Suprapubic skin (tissue), 4 donors: ENCODE measurements around the gene TMOD1. TPM values are rescaled to one million over a fixed set of nuclear protein-coding genes. Genes with fewer than 3 reads are reported as not detected.

Experiments used
- DNase-seq, 2 donors: peaks; one replicate each; pipeline ENCODE4 v3.0.0-alpha.2; 2019; ENCODE audit warnings: low spot score in 2 of 2
- H3K27ac ChIP-seq: fragments of 200-600 bp; sonication (generic); one replicate; pipeline ENCODE4 v1.5.1; 2019
- H3K27me3 ChIP-seq: fragments of 200-600 bp; sonication (generic); one replicate; pipeline ENCODE4 v1.5.1; 2019
- H3K36me3 ChIP-seq: fragments of 200-600 bp; sonication (generic); one replicate; pipeline ENCODE4 v1.5.1; 2019
- H3K4me1 ChIP-seq: fragments of 200-600 bp; sonication (generic); one replicate; pipeline ENCODE4 v1.5.1; 2019
- H3K4me3 ChIP-seq: fragments of 200-600 bp; sonication (generic); one replicate; pipeline ENCODE4 v1.5.1; 2019; ENCODE audit warnings: mild to moderate bottlenecking
- H3K9me3 ChIP-seq: fragments of 200-600 bp; sonication (generic); one replicate; pipeline ENCODE4 v1.5.1; 2019
- EP300 ChIP-seq: sonication (generic); formaldehyde crosslinking; IDR thresholded peaks from one replicate; pipeline ENCODE4 v1.6.1; 2017; ENCODE audit warnings: antibody characterized with exemption
- POLR2A ChIP-seq, 2 donors: fragments of 450-650 bp; IDR thresholded peaks; one replicate each; pipeline ENCODE4 v1.6.1; 2017; ENCODE audit warnings: antibody characterized with exemption in 2 of 2, mild to moderate bottlenecking in 2 of 2, moderate library complexity in 2 of 2
- POLR2AphosphoS5 ChIP-seq, 3 donors: sonication (generic); formaldehyde crosslinking; IDR thresholded peaks; one replicate each; pipeline ENCODE4 v1.6.1; 2017; ENCODE audit warnings: antibody characterized with exemption in 3 of 3
- WGBS: methylation state at CpG from one replicate; pipeline ENCODE4 v1.1.5; 2018; 5-methylcytosine and 5-hydroxymethylcytosine counted together
- total RNA-seq, 4 donors: library from RNA; depleted of rRNA; stranded (reverse); fragments of >200 nt; gene quantifications; one replicate each; pipeline ENCODE4 v1.1.0, GENCODE V29; 2016
- TF ChIP-seq, protein P1 (sequence below), 2 donors: fragments of 200-600 bp in 1 of 2; fragments of 450-650 bp in 1 of 2; sonication (generic) in 1 of 2; IDR thresholded peaks; one replicate each; pipeline ENCODE4 v1.5.1; 2016 to 2019; ENCODE audit warnings: antibody characterized with exemption in 2 of 2, mild to moderate bottlenecking in 1 of 2, moderate library complexity in 1 of 2

The TMOD1 gene
- total RNA-seq, 4 donors from 2014 or later = 1.9 to 4.4 (median 4.0) TPM

DNA sequence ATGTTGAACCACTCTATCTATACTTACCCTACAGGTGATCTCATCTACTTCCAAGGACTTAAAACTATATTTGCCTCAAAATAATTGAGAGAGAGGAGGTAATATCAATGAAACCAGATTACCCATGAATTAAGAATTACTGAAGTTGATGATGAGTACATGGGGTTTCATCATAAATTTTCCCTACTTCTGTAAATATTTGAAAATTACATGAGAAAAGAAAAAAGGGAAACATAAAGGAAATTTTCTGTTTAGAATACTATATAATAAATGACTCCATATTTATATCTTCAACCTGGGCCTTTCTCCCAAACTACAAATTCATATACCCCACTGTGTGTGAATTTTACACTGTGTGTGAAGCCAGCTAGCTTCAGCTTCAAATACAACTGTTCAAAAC, 129.1 kb downstream of the TMOD1 start:
- H3K36me3 ChIP-seq = peaks cover 2% of the 10 kb centered on the region
- no peaks in the 10 kb centered on the region for H3K27me3 ChIP-seq
- H3K4me1 ChIP-seq = peaks cover 26% of the 10 kb centered on the region
- no peaks in the 10 kb centered on the region for H3K9me3 ChIP-seq
- H3K27ac ChIP-seq = no peak overlapping the region
- H3K4me3 ChIP-seq = no peak overlapping the region
- no peak for DNase-seq
- no peak for TF ChIP-seq EP300
- no peak for TF ChIP-seq POLR2AphosphoS5 (IDR thresholded peaks at IDR 0.05)
- no peak for TF ChIP-seq POLR2A (IDR thresholded peaks at IDR 0.05)
- TF ChIP-seq, protein P1, sequence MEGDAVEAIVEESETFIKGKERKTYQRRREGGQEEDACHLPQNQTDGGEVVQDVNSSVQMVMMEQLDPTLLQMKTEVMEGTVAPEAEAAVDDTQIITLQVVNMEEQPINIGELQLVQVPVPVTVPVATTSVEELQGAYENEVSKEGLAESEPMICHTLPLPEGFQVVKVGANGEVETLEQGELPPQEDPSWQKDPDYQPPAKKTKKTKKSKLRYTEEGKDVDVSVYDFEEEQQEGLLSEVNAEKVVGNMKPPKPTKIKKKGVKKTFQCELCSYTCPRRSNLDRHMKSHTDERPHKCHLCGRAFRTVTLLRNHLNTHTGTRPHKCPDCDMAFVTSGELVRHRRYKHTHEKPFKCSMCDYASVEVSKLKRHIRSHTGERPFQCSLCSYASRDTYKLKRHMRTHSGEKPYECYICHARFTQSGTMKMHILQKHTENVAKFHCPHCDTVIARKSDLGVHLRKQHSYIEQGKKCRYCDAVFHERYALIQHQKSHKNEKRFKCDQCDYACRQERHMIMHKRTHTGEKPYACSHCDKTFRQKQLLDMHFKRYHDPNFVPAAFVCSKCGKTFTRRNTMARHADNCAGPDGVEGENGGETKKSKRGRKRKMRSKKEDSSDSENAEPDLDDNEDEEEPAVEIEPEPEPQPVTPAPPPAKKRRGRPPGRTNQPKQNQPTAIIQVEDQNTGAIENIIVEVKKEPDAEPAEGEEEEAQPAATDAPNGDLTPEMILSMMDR (IDR thresholded peaks at IDR 0.05) = no peak

DNA sequence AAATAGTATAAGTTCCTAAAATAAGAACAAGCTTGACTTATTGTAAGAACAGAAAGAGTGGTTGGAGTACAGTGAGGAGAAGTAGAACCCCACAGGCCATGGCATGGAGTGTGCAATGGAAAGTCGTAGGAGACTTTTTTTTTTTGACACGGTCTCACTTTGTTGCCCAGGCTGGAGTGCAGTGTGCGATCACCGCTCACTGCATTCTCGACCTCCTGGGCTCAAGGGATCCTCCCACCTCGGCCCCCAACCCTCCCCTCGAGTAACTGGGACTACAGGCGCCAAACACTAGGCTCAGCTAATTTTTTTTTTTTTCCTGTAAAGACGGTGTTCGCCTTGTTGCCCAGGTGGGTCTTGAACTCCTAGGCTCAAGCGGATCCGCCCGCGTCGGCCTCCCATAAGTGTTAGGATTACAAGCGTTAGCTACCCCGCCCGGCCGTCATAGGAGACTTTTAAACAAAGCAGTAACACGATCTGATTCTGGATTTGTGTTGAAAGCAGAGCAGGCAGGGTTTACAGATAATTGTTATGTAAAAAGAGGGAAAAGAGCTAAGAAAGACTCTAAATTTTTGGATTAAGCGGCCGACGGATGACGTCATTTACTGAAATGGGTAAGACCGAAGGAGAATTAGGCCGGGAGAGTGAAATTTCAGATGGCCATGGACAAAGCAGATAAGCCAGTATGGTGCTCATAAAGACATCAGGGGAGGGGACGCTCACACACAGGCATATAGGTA, 130.9 kb downstream of the TMOD1 start:
- DNase-seq = peak; percentile 75 to 82
- WGBS = 2% methylated on average over 27 of the region's 27 CpGs
- peaks cover 40% of the 10 kb centered on the region for H3K4me1 ChIP-seq

DNA sequence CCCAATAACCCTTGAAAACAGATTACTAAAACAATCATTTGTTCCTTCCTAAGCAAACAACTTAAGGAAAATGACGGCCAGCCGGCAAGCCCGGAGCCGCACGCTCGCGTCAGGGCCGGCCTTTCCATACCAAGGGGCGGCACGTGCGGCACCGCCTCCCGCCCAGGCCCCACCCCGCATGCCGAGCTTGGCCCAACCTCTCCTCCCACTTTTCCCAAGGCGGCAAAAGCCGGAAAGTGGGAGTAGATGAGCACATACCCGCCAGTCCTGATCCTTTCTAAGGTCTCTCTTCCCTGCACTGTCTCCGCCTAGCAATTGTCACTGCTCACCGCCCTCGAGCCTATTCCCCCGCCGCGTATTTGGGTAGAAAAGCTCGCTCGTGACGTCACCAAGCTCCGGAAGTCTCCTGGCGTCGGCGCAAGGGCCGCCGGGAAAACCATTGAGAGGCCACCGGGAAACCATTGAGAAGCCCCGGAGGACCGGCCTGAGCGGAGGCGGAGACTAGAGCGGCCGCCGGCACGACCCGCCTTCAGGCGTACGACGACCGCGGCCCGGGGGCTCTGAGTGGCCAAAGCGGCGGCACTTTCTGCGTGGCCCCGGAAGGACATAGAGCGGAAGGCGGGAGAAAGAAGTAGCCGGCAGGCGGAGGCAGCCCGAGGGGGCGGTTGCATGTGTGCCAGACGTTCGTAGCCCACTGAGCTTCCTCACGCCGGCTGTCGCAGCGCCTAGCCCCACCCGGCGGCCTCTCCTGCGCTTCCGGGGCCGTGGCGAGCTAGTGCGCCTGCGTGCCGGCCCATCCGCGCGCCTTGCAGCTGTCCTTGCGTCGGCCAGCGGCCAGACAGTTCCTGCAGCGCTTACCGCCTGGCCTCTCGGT, 131.8 kb downstream of the TMOD1 start, which contains the start of the genes NCBP1 and TSTD2:
Gene NCBP1, plus strand, starts transcription at position 837 of the 874 bp plus-strand sequence. CDS start 61 bp downstream, outside the sequence.
Gene TSTD2, minus strand, starts transcription at position 384 of the 874 bp plus-strand sequence. CDS start 5,806 bp downstream, outside the sequence.
- TF ChIP-seq, protein P1 (IDR thresholded peaks at IDR 0.05) = no peak
- TF ChIP-seq POLR2A (IDR thresholded peaks at IDR 0.05) (peak; percentile 65 to 71), POLR2AphosphoS5 (IDR thresholded peaks at IDR 0.05) (peak; percentile 63 to 71 (median 63)), EP300 (no peak)
- Histone ChIP-seq H3K27me3 (no peaks in the 10 kb centered on the region), H3K4me3 (peak within 1 kb of the TSS; percentile 88), H3K27ac (peak within 1 kb of the TSS; percentile 99), H3K9me3 (no peaks in the 10 kb centered on the region), H3K4me1 (peaks cover 46% of the 10 kb centered on the region), H3K36me3 (no peaks in the 10 kb centered on the region)
- DNase-seq = peak; percentile 98
- 0% methylated on average over 45 of the region's 83 CpGs for WGBS

More for the DNA sequence above, 130.9 kb downstream of the TMOD1 start:
- peak overlapping the region; percentile 99 for H3K27ac ChIP-seq
- H3K9me3 ChIP-seq = no peaks in the 10 kb centered on the region
- no peaks in the 10 kb centered on the region for H3K27me3 ChIP-seq
- peak overlapping the region; percentile 88 for H3K4me3 ChIP-seq
- no peaks in the 10 kb centered on the region for H3K36me3 ChIP-seq
- TF ChIP-seq, protein P1 (IDR thresholded peaks at IDR 0.05) = no peak
- no peak for TF ChIP-seq POLR2AphosphoS5 (IDR thresholded peaks at IDR 0.05)
- TF ChIP-seq POLR2A (IDR thresholded peaks at IDR 0.05) = no peak
- no peak for TF ChIP-seq EP300

DNA sequence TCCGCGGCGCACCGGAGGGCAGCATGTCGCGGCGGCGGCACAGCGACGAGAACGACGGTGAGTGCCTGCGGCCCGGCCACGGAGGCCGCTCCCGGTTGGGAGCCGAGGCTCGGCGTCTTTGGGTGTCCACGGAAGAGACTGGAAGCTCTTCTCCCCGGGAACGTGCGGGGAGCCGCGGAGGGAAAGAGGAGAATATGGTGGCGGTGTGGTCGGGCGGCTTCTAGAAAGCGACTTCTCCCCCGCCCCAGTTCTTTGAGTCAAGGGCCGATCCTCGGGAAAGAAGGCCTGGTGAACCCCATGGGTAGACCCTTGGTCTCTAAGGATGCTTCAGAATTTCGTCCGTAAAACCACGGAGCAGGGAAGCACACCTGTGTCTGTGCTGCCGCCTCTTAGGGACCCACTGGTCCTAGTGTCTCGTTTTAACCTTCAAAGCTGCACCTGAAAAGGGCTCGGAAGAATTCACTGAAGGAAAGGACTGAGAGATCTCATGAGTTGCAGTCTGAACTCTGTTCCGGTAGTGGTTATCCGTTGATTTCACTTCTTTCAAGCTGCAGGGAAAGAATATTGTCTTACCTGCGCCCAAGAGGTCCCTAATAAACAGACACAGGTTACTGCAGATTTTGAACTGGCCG, 132.5 kb downstream of the TMOD1 start:
- H3K36me3 ChIP-seq = no peaks in the 10 kb centered on the region
- peak overlapping the region; percentile 99 for H3K27ac ChIP-seq
- no peak for DNase-seq
- no peak for TF ChIP-seq POLR2AphosphoS5 (IDR thresholded peaks at IDR 0.05)
- no peak for TF ChIP-seq POLR2A (IDR thresholded peaks at IDR 0.05)
- TF ChIP-seq, protein P1 (IDR thresholded peaks at IDR 0.05) = no peak
- no peak for TF ChIP-seq EP300
- H3K4me3 ChIP-seq = peak overlapping the region; percentile 88
- 1% methylated on average over 19 of the region's 43 CpGs for WGBS
- no peaks in the 10 kb centered on the region for H3K27me3 ChIP-seq
- H3K9me3 ChIP-seq = no peaks in the 10 kb centered on the region
- peaks cover 49% of the 10 kb centered on the region for H3K4me1 ChIP-seq
